GM23338 (cell line): ENCODE results near the gene PRDM11. TPM values are rescaled to one million over a fixed set of nuclear protein-coding genes. Genes with fewer than 3 reads are reported as not detected.

Source experiments
- ATAC-seq: fragments of 200-7000 bp; cut with Tn5 transposase; 3 replicates; pipeline ENCODE4 v1.9.1; 2020
- DNase-seq: peaks from one replicate; pipeline ENCODE4 v3.0.0-alpha.2; 2015; ENCODE audit warnings: low spot score
- H2AFZ ChIP-seq: fragments of 200-600 bp; sonication (generic); 2 replicates; pipeline ENCODE4 v1.8.0; 2016; ENCODE audit warnings: antibody characterized with exemption, mild to moderate bottlenecking, moderate library complexity
- H3F3A ChIP-seq: fragments of 200-600 bp; sonication (generic); replicated peaks from 2 replicates; pipeline ENCODE4 v1.8.0; 2017; ENCODE audit warnings: antibody characterized with exemption, mixed run types, low read depth
- H3K27ac ChIP-seq: fragments of 200-600 bp; sonication (generic); 2 replicates; pipeline ENCODE4 v1.6.1; 2016; ENCODE audit warnings: low read depth
- H3K27me3 ChIP-seq: fragments of 200-600 bp; sonication (generic); 2 replicates; pipeline ENCODE4 v1.8.0; 2016; ENCODE audit warnings: mild to moderate bottlenecking, mixed run types, moderate library complexity; ENCODE audit not compliant: insufficient read depth
- H3K36me3 ChIP-seq: fragments of 200-600 bp; sonication (generic); 2 replicates; pipeline ENCODE4 v1.8.0; 2016; ENCODE audit warnings: mild to moderate bottlenecking; ENCODE audit not compliant: insufficient read depth
- H3K4me1 ChIP-seq: fragments of 200-600 bp; sonication (generic); 2 replicates; pipeline ENCODE4 v1.8.0; 2016; ENCODE audit warnings: mild to moderate bottlenecking, moderate library complexity; ENCODE audit not compliant: insufficient read depth
- H3K4me2 ChIP-seq: fragments of 200-600 bp; sonication (generic); 2 replicates; pipeline ENCODE4 v1.7.1; 2017; ENCODE audit warnings: mixed run types
- H3K4me3 ChIP-seq: fragments of 200-600 bp; sonication (generic); 2 replicates; pipeline ENCODE4 v1.6.1; 2016; ENCODE audit warnings: mixed run types
- H3K79me2 ChIP-seq: fragments of 200-600 bp; sonication (generic); replicated peaks from 2 replicates; pipeline ENCODE4 v1.8.0; 2017; ENCODE audit warnings: mild to moderate bottlenecking; ENCODE audit not compliant: insufficient read depth
- H3K9me2 ChIP-seq: fragments of 200-600 bp; sonication (generic); 2 replicates; pipeline ENCODE4 v1.8.0; 2017; ENCODE audit not compliant: insufficient read depth
- H4K20me1 ChIP-seq: fragments of 200-600 bp; sonication (generic); replicated peaks from 2 replicates; pipeline ENCODE4 v1.8.0; 2017; ENCODE audit warnings: mild to moderate bottlenecking; ENCODE audit not compliant: insufficient read depth
- H3K27ac Mint-ChIP-seq: 2 replicates; pipeline ENCODE4 v1.8.0; 2020; ENCODE audit warnings: inconsistent platforms, mild to moderate bottlenecking, moderate library complexity, mixed read lengths
- H3K27me3 Mint-ChIP-seq: 3 replicates; pipeline ENCODE4 v1.8.0; 2022; ENCODE audit warnings: low read depth, mild to moderate bottlenecking, moderate library complexity, mixed read lengths, inconsistent platforms; ENCODE audit not compliant: insufficient read depth, poor library complexity
- H3K36me3 Mint-ChIP-seq: 3 replicates; pipeline ENCODE4 v1.8.0; 2021; ENCODE audit warnings: low read depth, mild to moderate bottlenecking, inconsistent platforms, moderate library complexity, mixed read lengths
- H3K4me1 Mint-ChIP-seq: 3 replicates; pipeline ENCODE4 v1.8.0; 2020; ENCODE audit warnings: mild to moderate bottlenecking, inconsistent platforms, mixed read lengths
- H3K4me3 Mint-ChIP-seq: 3 replicates; pipeline ENCODE4 v1.8.0; 2021; ENCODE audit warnings: moderate library complexity, mild to moderate bottlenecking, inconsistent platforms, mixed read lengths
- H3K9me3 Mint-ChIP-seq: 3 replicates; pipeline ENCODE4 v1.8.0; 2020; ENCODE audit warnings: moderate library complexity, mild to moderate bottlenecking, inconsistent platforms, mixed read lengths
- CREB1 ChIP-seq: fragments of 250-450 bp; sonication (Bioruptor Pico); IDR thresholded peaks from 2 replicates; pipeline ENCODE4 v1.5.0; 2020; ENCODE audit warnings: low read depth, mild to moderate bottlenecking, moderate library complexity
- EZH2 ChIP-seq: fragments of 200-600 bp; sonication (generic); IDR thresholded peaks from one replicate; pipeline ENCODE4 v1.8.0; 2017; ENCODE audit warnings: antibody characterized with exemption, mild to moderate bottlenecking, low read depth; ENCODE audit not compliant: unreplicated experiment
- EZH2phosphoT487 ChIP-seq: fragments of 200-600 bp; sonication (generic); IDR thresholded peaks from one replicate; pipeline ENCODE4 v1.8.1; 2018; ENCODE audit warnings: antibody characterized with exemption; ENCODE audit not compliant: unreplicated experiment
- JUNB ChIP-seq: IDR thresholded peaks from one replicate; pipeline ENCODE4 v1.6.1; 2016; ENCODE audit warnings: antibody characterized with exemption; ENCODE audit not compliant: unreplicated experiment
- NANOG ChIP-seq: IDR thresholded peaks from 2 replicates; pipeline ENCODE4 v1.6.1; 2016; ENCODE audit warnings: antibody characterized with exemption, borderline replicate concordance
- POLR2AphosphoS5 ChIP-seq: IDR thresholded peaks from 2 replicates; pipeline ENCODE4 v1.6.1; 2016; ENCODE audit warnings: antibody characterized with exemption, low read depth
- ZNF114 ChIP-seq: fragments of 250-450 bp; sonication (Bioruptor Pico); IDR thresholded peaks from 2 replicates; pipeline ENCODE4 v1.5.0; 2020; ENCODE audit warnings: mild to moderate bottlenecking, moderate library complexity
- polyA plus RNA-seq: library from polyadenylated mRNA; unstranded; fragments of >200 nt; fragmentation: Nextera tagmentation; extraction: Ambion mirVana; gene quantifications from 2 replicates; pipeline ENCODE4 v1.2.1, GENCODE V29; 2016
- total RNA-seq: library from RNA; depleted of rRNA; stranded (reverse); fragments of >200 nt; shearing (Covaris generic); gene quantifications from 2 replicates; pipeline ENCODE4 v1.2.3, GENCODE V29; 2014
- TF ChIP-seq, protein P1 (sequence below), 2 experiments: fragments of 200-600 bp in 1 of 2; sonication (generic) in 1 of 2; conservative IDR thresholded peaks; 2 replicates each; pipeline versions ENCODE4 v1.5.1 to v1.6.1; 2016 to 2017; ENCODE audit warnings: antibody characterized with exemption in 2 of 2, low read depth in 2 of 2, mild to moderate bottlenecking in 2 of 2, moderate library complexity in 1 of 2

PRDM11 gene
- total and polyA plus RNA-seq, 2 experiments from 2014 or later, result 0.97 to 10.4 TPM

DNA sequence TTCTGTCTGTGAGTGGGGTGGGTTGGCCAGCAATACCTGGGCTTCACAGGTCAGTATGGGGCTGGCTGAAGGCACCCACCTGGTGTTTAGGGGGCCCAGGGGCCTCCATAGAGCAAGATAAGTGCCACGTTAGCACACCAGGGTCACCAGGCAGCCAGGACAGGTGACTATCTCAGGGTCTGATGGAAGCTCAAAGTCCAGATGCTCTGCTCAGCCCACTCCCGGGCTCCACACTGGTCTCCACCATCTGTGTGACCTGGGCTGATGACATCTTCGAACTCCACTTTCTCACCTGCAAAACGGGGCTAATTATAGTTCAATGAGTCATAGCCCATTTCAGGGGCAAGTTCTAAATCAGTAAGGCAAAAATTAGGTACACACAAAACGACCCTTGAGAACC lies 39.4 kb upstream of the PRDM11 start (continued):
- TF ChIP-seq, protein P1, sequence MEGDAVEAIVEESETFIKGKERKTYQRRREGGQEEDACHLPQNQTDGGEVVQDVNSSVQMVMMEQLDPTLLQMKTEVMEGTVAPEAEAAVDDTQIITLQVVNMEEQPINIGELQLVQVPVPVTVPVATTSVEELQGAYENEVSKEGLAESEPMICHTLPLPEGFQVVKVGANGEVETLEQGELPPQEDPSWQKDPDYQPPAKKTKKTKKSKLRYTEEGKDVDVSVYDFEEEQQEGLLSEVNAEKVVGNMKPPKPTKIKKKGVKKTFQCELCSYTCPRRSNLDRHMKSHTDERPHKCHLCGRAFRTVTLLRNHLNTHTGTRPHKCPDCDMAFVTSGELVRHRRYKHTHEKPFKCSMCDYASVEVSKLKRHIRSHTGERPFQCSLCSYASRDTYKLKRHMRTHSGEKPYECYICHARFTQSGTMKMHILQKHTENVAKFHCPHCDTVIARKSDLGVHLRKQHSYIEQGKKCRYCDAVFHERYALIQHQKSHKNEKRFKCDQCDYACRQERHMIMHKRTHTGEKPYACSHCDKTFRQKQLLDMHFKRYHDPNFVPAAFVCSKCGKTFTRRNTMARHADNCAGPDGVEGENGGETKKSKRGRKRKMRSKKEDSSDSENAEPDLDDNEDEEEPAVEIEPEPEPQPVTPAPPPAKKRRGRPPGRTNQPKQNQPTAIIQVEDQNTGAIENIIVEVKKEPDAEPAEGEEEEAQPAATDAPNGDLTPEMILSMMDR (conservative IDR thresholded peaks at IDR 0.05; ENCODE audit: low read depth in 2 of 2), result no peak
- TF ChIP-seq POLR2AphosphoS5 (no peak), EZH2phosphoT487 (no peak)

DNA sequence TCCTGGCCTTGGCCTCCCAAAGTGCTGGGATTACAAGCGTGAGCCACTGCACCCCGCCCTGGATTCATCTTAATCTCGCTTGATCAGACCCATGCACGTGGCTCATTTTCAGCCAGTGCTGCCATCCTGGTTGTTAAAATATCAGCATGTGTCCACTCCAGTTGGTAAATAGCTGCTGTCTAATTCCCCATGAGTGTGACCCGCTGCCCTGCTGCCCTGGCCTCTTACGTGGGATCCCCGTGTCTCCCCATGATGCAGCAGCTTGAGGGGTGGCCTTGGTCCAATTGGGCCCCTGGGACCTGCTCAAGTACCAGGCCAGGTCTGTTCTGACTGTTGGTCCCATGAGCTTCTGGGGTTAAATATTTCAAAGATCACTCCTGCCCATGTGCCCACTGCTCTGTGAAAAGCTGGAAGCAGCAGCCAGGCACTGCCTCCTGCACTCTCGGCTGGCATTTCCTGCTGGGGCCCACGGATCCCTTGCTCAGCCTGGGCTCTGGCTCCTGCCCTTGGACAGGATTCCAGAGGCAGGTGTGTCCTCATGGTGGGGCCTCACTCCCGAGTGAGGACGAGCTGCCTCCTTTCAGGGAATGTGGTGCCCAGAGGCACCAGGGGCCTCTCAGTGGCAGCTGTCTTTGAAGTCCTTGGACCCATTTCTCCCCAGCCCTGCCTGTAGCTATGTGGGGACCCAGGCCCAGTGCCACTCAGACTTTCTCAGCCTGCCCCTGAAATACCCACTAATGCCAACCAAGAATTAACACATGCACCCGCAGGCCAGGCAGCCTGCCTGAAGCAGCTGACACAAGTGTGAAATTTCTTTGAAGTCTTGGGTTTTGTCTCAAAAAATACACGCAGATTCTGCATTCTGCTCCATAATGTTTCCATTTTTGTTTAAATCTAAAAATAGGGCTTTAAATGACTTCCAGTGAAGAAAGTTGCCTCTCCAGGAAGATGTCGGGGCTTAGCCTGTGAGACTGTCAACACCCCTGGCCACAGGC lies 38.1 kb upstream of the PRDM11 start:
- Mint-ChIP-seq H3K27ac (no peak overlapping the region), H3K36me3 (no peaks in the 10 kb centered on the region), H3K4me3 (no peak overlapping the region), H3K9me3 (no peaks in the 10 kb centered on the region), H3K27me3 (peaks cover 6% of the 10 kb centered on the region), H3K4me1 (no peaks in the 10 kb centered on the region)
- TF ChIP-seq, protein P1 (conservative IDR thresholded peaks at IDR 0.05; ENCODE audit: low read depth in 2 of 2), result no peak
- no peak for TF ChIP-seq JUNB
- TF ChIP-seq ZNF114 (CRISPR knock-in tag), result no peak
- H3K27me3 ChIP-seq, result no peaks in the 10 kb centered on the region
- no peaks in the 10 kb centered on the region for H3K9me2 ChIP-seq
- H3K79me2 ChIP-seq, result no peaks in the 10 kb centered on the region
- no peaks in the 10 kb centered on the region for H4K20me1 ChIP-seq
- H3K36me3 ChIP-seq, result no peaks in the 10 kb centered on the region
- ATAC-seq, result no peak
- no peak for DNase-seq
- H3K4me2 ChIP-seq, result no peak overlapping the region
- no peaks in the 10 kb centered on the region for H3F3A ChIP-seq
- no peak overlapping the region for H3K4me3 ChIP-seq
- H2AFZ ChIP-seq, result no peak overlapping the region
- H3K4me1 ChIP-seq, result no peaks in the 10 kb centered on the region
- no peak overlapping the region for H3K27ac ChIP-seq

DNA sequence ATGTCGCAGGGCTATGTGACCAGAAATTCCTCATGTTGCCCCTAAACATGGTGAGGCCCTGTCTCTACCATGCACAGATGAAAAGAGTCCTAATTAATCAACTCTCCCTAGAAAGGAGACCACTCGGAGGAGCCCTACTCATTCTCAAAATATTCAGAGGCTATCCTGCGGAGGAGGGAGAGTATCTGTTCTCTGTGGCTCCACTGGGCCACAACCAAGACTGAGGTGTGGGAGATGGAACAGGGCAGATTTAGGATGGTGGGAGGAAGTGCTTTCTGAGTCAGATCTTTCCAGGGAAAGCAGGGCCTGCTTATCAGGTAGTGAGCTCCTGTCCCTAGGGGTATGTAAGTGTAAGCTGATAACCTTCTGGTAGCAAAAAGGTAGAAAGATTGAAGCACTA lies 37.0 kb upstream of the PRDM11 start:
- no peaks in the 10 kb centered on the region for H3K36me3 Mint-ChIP-seq
- no peaks in the 10 kb centered on the region for H3K9me2 ChIP-seq
- no peaks in the 10 kb centered on the region for H3K4me1 Mint-ChIP-seq
- no peaks in the 10 kb centered on the region for H3K9me3 Mint-ChIP-seq
- no peak overlapping the region for H3K27ac Mint-ChIP-seq
- H3K4me3 Mint-ChIP-seq, result no peak overlapping the region
- no peak overlapping the region for H3K27ac ChIP-seq
- no peak overlapping the region for H2AFZ ChIP-seq
- no peaks in the 10 kb centered on the region for H3K27me3 ChIP-seq
- no peaks in the 10 kb centered on the region for H4K20me1 ChIP-seq
- no peaks in the 10 kb centered on the region for H3F3A ChIP-seq
- ATAC-seq (no peak), DNase-seq (no peak)
- no peaks in the 10 kb centered on the region for H3K79me2 ChIP-seq
- no peak overlapping the region for H3K4me2 ChIP-seq
- H3K27me3 Mint-ChIP-seq, result peaks cover 2% of the 10 kb centered on the region
- H3K36me3 ChIP-seq, result no peaks in the 10 kb centered on the region
- H3K4me1 ChIP-seq, result no peaks in the 10 kb centered on the region
- H3K4me3 ChIP-seq, result no peak overlapping the region
- TF ChIP-seq EZH2, result no peak
- no peak for TF ChIP-seq NANOG
- no peak for TF ChIP-seq ZNF114 (CRISPR knock-in tag)
- TF ChIP-seq CREB1 (CRISPR knock-in tag), result no peak
